T-helper 22 cell (primary cell): ENCODE results near the gene CREBL2.
A peak's percentile ranks its signal among the peaks of the same experiment; 100 is the strongest.
"Not testable (repeated sequence)": the region's sequence is repeated elsewhere in the genome, so short reads cannot be mapped to it uniquely, and the experiment has no call there.

Experiments
- DNase-seq: peaks from one replicate; pipeline ENCODE4 v3.0.0-alpha.2; 2020; ENCODE audit warnings: low read depth

Gene CREBL2, protein sequence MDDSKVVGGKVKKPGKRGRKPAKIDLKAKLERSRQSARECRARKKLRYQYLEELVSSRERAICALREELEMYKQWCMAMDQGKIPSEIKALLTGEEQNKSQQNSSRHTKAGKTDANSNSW

DNA sequence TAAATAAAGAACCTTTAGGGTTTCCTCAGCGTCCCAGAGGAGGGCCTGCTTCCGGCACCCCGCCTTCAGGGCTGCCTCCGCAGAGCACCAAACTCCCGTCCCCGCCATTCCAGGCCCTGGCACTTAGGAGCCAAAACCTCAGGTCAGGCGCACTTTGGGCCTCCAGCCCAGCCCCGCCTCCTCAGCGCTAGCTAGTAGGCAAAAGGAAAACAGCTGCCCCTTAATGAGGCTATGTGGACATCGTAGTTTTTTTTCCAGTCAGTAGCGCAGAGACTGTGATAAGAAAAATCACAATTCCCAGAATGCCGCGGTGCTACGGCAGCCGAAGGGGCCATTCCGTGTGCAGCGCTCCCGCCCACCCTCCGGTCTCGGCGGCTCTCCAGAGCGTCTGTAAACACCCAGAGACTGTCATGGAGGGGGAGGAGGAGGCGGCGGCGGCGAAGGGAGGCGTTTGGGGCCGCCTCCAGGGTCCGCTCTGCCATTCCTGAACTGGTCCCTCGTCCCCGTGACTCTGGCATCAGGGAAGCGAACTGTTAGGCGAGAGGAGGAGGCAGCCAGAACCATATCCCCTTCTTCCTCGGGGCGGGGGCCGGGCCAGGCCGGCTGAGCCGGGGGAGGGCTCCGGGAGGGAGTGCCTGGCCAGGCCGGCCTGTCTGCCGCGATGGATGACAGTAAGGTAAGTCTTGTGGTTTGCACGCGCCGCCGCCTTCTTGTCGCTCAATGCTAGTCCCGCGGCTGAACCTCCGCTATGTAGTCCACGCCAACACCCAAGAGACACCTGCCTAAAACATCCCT is at the start of gene CREBL2:
Gene CREBL2 (plus strand): TSS at position 365 of the 795 bp plus-strand sequence. CDS start 297 bp downstream, at position 662.
- DNase-seq: peak; percentile 77

DNA sequence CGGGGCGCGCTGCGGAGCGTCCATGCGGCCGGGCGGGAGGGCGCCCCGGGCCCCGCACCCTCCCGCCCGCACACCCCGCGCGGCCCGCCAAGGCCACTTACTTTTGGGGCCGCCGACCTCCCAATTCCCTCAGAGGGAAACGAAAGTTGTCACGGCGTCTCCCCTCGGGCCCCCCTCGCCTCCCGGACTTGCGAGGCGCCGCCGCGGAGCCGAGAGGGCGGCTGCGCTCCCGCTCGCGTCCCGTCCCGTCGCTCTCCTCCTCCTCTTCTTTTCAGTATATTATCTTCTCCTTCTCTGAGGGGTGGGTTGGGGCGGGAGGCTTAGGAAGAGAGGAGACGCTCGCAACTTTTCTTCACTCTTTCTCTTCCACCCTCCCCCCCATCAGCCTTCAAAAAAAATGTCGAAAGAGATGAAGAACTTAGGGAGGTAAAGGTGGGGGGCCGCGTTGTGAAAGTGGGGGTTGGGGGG is 49.6 kb upstream of the CREBL2 start:
- DNase-seq: peak; percentile 19

DNA sequence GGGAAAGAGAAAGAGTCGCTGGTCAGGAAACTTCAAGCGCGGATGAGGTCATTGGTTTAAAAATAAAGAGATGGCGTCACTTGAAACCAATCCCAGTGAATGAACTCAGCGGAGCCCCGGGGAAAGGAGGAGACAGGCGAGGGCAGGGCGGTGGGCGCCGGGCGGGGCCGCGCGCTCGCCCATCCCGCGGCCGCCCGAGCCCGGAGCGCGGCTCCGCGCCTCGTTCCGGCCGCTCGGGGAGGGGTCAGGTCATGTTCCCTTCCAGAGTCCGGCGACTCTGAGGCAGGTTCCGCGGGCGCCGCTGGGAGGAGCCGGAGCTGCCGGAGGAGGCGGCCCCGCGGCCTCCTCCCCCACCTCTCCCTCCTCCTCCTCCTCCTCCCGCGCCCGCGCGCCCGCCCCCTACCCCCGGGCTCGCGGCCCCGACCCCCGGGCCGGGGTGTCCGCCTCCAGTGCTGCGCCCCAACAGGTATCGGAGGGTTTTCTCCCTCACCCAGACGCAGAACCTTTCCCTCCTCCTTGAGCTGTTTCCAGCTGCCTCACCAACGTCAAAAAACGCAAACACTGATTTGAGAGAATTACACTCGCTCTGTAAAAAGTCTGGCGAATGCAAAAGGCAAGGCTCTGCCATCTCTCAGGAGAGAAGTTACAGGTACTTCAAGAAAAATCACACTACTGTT is 49.0 kb upstream of the CREBL2 start, which contains the start of gene DUSP16:
Gene DUSP16 (minus strand): TSS at position 279 of the 677 bp plus-strand sequence. CDS start 41,765 bp downstream, outside the sequence.
- DNase-seq: peak; percentile 74

DNA sequence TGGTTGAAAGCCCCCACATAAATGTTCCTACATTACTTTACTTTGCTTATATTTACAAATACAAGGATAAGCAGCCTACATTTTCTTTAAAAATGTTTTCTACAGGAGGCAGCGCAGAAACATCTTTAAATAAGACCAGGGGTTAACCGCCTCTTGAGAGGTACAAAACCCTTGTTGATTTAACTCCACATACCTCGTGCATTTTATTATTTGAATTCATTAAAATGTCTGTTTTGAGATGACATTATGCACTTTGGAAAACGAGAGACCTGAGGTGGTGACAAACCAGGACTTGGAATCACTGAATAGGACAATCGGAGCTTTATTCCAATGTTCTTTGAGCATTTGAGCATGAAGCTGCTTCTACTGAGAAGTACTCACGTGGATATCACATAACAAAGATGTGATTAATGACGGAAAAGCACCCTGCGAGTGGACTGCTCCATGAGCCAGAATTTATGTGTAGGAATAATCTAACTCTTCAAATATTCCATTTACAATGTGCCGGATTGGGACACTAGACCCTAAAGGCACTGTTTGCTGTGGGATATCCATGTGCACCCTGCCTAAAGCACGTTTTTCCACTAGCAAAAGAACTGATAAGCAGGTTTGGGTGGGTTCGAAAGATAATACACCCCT is 48.3 kb upstream of the CREBL2 start:
- no peak for DNase-seq

DNA sequence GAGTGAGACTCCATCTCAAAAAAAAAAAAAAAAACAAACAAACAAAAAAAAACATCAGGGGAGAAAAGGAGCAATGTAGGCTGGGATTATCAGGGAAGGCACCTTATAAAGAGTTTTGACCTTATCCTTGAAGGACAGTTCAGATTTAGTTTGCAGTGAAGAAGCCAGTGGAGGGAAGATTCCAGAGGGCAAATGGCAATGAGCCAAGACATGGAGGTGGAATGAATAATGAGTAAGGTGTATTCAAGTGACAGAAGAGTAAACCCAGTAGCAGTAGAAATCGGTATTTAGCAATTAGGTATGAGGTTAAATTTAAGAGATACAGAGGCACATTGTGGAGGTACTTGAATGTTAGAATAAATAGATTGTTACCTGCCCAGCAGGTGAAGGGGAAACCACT is 46.8 kb upstream of the CREBL2 start:
- DNase-seq: no peak

DNA sequence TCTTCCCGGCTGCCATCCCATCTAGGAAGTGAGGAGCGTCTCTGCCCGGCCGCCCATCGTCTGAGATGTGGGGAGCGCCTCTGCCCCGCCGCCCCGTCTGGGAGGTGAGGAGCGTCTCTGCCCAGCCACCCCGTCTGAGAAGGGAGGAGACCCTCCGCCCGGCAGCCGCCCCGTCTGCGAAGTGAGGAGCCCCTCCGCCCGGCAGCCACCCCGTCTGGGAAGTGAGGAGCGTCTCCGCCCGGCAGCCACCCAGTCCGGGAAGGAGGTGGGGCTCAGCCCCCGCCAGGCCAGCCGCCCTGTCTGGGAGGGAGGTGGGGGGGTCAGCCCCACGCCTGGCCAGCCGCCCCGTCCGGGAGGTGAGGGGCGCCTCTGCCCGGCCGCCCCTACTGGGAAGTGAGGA is 45.7 kb upstream of the CREBL2 start:
- DNase-seq: not testable (repeated sequence)

DNA sequence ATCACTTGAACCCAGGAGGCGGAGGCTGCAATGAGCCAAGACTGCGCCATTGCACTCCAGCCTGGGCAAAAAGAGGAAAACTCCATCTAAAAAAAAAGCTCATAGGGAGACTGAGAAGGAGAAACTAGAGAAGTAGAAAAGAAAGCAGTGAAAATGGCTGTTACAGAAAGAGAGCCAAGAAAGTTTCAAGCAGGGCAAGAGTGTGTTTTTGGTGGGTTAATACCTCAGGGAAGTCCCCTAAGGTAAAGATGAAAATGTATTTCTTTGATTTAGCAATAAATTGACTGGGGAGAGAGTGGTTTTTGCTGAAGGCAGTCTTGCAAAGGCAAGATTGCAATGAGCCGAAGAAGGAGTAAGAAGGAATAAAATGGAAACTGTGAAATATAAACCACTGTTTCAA is 39.0 kb upstream of the CREBL2 start:
- DNase-seq: no peak

DNA sequence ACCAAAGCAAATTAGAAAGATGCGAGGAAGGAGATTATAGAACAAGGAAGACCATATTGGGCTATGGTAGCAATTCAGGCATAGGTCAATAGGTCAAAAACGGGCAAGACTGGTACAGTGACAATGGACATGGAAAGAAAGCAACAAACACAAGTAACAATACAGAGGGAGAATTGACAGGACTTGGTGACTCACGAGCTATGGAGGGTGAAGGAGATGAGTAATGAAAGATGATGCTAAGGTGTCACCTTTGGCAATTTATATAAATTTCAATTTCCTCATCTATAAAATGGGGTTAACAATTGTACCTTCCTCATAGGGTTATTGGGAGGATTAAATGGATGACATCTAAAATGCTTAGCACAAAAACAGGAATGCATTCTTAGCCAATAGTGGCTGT is 33.9 kb upstream of the CREBL2 start:
- DNase-seq: no peak

DNA sequence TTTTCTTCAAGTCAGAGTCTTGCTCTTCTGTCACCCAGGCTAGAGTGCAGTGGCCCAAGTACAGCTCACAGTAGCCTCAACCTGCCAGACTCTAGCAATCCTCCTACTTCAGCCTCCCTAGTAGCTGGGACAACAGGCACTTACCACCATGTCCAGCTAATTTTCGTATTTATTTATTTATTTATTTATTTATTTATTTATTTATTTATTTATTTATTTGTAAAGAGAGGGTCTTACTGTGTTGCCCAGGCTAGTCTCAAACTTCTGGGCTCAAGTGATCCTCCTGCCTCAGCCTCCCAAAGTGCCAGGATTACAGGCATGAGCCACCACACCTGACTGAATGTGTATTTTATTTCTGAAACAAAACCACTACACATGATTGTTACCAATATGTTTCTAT is 31.0 kb upstream of the CREBL2 start:
- DNase-seq: not testable (repeated sequence)

DNA sequence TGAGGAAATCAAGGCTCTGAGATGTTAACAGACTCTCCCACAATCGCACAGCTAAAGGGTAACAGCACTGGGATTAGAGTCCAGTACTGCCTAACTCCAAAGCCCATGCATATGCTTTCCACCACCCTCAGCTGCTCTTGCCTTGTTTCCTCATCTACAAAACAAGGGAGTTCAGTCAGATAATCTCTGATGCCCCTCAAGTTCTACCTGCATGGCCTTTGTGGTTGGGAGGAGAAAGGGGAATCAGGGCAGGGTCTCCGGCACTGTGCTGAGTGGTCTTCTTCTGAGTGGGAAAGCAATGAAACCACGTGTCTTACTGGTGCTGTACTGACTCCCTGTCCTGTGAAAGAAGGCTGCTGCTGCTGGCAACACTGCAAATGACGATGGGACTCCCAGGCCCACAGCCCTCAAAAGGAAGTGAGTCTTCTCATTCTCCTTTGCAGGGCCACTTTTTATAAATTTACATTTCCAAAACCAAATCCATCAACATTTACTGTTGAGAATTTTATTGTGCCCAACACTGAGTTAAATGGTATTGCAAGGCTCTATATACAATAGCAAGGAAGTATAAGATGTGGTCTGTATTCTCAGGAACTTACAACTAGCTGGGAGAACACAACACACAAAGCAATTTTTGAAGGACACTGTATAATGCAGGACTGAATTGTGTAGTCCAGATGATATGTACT is 29.3 kb upstream of the CREBL2 start:
- no peak for DNase-seq

DNA sequence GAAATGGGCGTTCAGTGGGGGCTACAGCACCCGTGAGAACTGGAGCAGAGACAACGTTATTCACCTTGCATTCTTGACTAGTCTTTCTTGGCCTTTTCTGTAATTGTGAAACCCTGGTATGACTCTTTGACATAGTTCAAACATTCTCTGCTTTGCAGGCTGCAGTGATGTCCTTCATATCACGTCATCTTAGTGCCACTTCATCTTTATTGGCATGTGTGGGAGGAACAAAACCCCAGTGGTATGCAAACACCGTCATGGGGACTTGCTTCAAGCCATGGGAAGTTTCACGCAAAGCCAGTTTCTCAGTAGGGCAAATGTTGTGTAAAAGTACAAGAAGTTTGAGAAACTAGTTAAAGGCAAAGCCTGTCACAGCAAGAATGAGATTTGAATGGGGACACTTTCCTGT is 28.8 kb upstream of the CREBL2 start:
- no peak for DNase-seq

DNA sequence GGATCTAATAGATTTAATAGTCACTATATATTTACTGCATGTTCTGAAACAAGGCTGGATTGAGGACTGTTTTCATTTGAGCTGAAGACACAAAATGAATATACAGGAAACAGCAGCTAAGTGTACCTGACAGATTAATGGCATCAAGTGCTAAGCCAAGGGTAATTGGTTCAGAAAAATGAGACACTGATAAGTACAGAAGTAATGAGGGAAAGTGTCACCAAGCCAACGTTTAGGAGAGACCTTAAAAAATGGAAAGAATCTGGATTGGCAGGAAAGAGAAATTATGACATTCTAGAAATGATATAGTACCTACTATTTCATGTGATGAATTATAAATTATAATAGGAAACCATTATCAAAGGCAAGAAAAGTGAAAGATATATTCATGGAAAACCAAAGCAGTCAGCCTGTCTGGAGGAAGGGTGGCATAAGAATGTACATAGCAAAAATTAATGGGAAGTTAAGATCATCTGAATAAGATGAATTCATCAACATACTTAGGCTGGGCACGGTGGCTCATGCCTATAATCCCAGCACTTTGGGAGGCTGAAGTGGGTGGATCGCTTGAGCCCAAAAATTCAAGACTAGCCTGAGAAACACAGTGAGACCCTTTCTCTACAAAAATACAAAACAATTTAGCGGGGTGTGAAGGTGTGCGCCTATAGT is 28.0 kb upstream of the CREBL2 start:
- DNase-seq: no peak

DNA sequence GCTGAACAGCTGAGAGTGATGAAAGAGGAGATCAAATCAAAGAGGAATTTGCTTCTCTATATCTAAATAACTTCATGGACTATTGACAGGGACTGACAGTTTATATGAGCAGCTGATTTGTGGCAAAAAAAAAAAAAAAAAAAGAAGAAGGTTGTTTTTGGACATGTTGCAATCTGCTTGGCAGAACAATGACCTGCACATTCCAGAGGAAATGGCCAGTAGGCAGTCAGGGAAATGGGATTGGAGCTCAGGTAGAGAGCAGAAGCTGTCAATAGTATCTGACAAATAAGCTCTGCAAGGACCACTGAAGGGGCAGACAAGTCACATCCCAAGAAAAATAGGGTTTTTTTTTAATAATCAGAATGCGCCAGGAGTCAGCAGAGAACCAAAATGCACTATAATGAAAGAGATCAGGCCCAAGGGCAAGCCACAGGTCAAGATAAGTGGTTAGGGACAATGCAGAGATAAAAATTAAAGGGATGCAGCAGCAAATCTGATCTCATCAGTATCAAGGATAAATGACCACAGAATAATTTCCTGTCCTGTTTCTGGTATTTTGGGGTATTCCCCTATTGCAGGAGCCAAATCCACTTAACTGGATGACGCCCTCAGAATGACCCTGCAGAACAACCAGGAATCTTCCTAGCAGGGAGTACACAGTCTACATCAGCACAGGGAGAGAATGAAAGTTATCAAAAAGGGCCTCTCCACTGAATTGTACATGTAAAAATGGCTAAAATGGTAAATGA is 26.4 kb upstream of the CREBL2 start:
- DNase-seq: no peak

DNA sequence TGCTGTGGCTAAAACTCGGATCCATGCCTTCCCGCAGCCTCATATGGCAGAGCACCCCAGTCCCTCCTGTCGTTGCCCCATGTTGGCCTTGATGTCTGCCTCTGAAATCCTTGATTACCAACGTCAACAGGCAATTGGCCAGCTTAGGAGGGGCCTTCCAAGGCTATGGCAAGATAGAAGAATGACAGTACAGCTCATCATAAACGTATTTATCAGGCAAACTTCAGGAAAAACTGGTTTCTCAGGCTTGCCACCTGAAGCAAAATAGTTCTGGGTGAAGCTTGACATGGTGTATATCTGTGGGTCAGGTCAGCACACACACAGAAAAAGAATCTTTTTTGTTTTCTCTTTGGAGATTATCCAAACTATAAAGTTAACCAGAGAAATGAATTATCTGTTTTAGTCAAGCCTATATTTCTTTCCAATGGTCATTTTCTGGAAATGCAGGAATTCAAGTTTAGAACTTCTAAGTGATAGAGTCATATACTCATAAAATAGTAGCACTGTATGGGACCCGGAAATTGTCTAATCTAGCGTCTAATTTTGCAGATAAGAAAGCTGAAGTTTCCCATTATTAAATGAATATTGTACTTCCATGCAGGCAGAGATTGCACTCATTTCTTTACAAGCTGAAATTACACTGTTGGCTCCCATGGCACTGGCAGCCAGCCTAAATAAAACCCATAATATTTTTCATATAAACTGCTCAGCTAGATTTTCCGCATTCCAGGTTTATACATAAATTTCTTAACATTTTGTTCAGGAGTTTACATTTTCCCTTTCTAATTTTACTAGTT is 24.6 kb upstream of the CREBL2 start:
- DNase-seq: no peak

DNA sequence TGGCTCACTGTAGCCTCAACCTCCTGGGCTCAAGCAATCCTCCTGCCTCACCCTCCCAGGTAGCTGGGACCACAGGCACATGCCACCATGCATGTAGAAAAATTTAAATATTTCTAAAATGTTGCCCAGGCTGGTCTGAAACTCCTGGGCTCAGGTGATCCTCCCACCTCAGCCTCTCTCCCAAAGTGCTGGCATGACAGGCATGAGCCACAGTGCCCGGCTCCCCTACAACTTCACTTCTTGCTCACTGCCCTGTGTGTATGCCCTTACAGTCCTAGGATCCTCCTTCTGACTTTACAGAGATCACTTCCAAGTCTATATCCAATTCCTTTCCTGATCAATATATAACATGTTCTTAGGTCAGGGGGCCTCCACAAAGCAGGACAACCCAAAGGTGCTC is 23.8 kb upstream of the CREBL2 start:
- no peak for DNase-seq

DNA sequence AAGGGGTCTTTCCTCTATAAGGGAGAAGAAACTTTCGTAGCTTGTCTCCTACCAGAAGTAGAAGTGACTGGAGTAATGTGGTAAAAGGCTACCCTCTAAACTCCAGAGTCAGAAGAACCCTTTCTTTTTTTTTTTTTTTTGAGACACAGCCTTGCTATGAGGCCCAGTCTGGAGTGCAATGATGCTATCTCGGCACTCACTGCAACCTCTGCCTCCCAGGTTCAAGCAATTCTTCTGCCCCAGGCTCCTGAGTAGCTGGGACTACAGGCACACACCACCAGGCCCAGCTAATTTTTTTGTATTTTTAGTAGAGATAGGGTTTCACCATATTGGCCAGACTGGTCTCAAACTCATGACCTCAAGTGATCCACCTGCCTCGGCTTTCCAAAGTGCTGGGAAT is 23.2 kb upstream of the CREBL2 start:
- DNase-seq: not testable (repeated sequence)

DNA sequence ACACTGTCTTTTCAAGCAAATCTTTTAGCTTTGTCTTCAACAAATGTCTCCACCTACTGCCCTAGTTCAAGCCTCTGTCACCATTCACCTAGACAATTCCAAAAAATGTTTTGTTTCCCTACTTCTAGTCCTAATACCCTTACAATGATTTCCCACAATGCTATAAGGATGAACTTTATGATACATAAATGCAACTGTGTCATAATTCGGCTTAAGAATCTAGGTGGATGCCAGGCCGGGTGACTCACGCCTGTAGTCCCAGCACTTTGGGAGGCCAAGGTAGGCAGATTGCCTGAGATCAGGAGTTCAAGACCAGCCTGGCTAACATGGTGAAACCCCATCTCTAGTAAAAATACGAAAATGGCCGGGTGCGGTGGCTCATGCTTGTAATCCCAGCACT is 20.7 kb upstream of the CREBL2 start:
- no peak for DNase-seq

DNA sequence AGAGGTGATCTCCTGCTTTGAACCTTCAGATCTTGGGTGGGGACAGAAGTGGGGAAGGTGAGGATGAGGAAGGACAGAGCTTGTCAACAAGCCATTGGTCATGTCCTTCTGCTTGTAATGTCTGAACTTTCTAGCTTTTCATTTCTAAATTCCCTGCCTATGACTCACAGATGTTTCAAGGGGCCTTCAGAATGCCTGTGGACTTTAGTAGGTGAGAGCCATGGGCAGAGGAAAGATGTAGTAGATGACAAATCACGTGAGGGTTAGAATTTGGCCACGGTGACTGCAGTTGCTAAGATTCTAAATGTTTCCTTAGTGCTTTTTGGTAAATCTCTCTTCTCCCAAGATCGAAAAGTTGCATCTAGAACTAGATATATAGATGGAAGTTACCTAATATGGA is 18.7 kb upstream of the CREBL2 start:
- no peak for DNase-seq

DNA sequence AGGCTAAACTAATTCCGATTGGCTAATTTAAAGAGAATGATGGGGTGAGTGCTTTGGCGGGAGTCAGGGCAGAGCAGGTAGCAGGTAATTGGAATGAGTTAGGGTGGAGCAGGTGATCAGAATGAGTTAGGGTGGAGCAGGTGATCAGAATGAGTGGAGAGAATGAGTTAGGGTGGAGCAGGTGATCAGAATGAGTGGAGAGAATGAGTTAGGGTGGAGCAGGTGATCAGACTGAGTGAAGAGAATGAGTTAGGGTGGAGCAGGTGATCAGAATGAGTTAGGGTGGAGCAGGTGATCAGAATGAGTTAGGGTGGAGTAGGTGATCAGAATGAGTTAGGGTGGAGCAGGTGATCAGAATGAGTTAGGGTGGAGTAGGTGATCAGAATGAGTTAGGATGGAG is 15.7 kb upstream of the CREBL2 start:
- DNase-seq: not testable (repeated sequence)

DNA sequence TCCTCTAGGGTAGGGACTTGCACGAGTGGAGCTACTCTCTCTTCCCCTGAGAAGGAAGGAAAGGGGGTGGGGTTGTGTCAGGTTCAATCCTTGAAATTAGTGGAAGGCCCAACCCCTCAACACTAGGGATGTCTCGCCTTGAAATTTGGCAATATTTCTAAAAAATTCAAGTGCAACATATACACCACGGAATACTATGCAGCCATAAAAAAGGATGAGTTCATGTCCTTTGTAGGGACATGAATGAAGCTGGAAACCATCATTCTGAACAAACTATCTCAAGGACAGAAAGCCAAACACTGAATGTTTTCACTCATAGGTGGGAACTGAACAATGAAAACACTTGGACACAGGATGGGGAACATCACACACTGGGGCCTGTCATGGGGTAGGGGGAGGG is 15.1 kb upstream of the CREBL2 start:
- not testable (repeated sequence) for DNase-seq
